Inflammatory macrophage treated with lipopolysaccharide for 4 hours (primary cell): ENCODE results near the gene GXYLT1.
"Not testable (repeated sequence)": the region's sequence is repeated elsewhere in the genome, so short reads cannot be mapped to it uniquely, and the experiment has no call there.

Experiments used
- DNase-seq: peaks from one replicate; pipeline ENCODE4 v3.0.0-alpha.2; 2020

Gene GXYLT1

GRCh38 chr12:42094277-42094676, 50.4 kb downstream of the GXYLT1 start:
- DNase-seq = peak; percentile 19

- DNase-seq = no peak
Observed at GRCh38 chr12:42091769-42092168, 52.9 kb downstream of the GXYLT1 start.

GRCh38 chr12:42090899-42091298, 53.8 kb downstream of the GXYLT1 start:
- DNase-seq = no peak

GRCh38 chr12:42086031-42086430, 58.6 kb downstream of the GXYLT1 start:
- no peak for DNase-seq

GRCh38 chr12:42085594-42085993, 59.1 kb downstream of the GXYLT1 start:
- no peak for DNase-seq

GRCh38 chr12:42084522-42084921, 60.2 kb downstream of the GXYLT1 start:
- no peak for DNase-seq

- no peak for DNase-seq
Observed at GRCh38 chr12:42076976-42077375, 67.7 kb downstream of the GXYLT1 start.

- DNase-seq = no peak
Observed at GRCh38 chr12:42070036-42070435, 74.6 kb downstream of the GXYLT1 start.

- DNase-seq = no peak
Observed at GRCh38 chr12:42059127-42059526, 85.5 kb downstream of the GXYLT1 start.

- peak; percentile 88 for DNase-seq
Observed at GRCh38 chr12:42056130-42056529, 88.5 kb downstream of the GXYLT1 start.

GRCh38 chr12:42053456-42053855, 91.2 kb downstream of the GXYLT1 start:
- no peak for DNase-seq

GRCh38 chr12:42048980-42049379, 95.7 kb downstream of the GXYLT1 start:
- DNase-seq = not testable (repeated sequence)

- no peak for DNase-seq
Observed at GRCh38 chr12:42039577-42039976, 105.1 kb downstream of the GXYLT1 start.

GRCh38 chr12:42039176-42039575, 105.5 kb downstream of the GXYLT1 start:
- peak; percentile 1 for DNase-seq

- no peak for DNase-seq
Observed at GRCh38 chr12:42031847-42032564, 112.7 kb downstream of the GXYLT1 start.
